Measurements from ENCODE around the gene KIF12. TPM values are rescaled to one million over a fixed set of nuclear protein-coding genes. Genes with fewer than 3 reads are reported as not detected.

Gene KIF12
- total RNA-seq, 2 experiments from 2014 or later: not detected

DNA sequence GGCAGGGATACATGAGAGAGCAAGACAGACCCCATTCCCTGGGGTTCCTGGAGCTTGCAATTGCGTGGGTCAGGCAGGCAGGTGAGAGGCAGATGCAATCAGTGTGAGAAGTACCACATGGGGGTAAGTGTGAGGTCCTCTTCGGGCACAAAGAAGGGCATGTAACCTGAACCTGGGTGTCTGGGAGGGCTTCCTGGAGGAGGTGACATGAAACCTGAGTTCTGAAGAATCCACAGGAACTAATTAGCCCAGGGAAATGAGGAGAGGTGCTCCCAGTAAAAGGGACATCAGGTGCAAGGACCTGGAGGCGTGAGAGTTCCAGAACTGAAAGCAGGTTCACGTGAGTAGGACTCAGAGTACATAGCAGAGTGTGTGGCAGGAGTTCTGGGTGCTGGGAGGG lies 23.5 kb downstream of the KIF12 start:
- Mint-ChIP-seq H3K27ac (no peak overlapping the region), H3K4me3 (no peak overlapping the region), H3K27me3 (peaks cover 12% of the 10 kb centered on the region), H3K36me3 (ENCODE audit: low read depth) (no peaks in the 10 kb centered on the region), H3K4me1 (ENCODE audit: low read depth) (no peaks in the 10 kb centered on the region), H3K9me3 (no peaks in the 10 kb centered on the region)
- CTCF ChIA-PET: no interaction called here
- no peak for TF ChIP-seq CTCF (IDR thresholded peaks at IDR 0.05)
- Histone ChIP-seq H3K36me3 (ENCODE audit: insufficient read depth, low read length) (no peaks in the 10 kb centered on the region), H3K9me3 (ENCODE audit: control insufficient read depth in 1 of 2, insufficient read depth in 1 of 2, low read length in 2 of 2) (peaks cover 0 to 9% of the 10 kb centered on the region in 2 experiments), H3K4me3 (ENCODE audit: low read length) (no peak overlapping the region), H3K27ac (ENCODE audit: low read depth in 1 of 2, low read length in 2 of 2) (no peak overlapping the region), H3K27me3 (ENCODE audit: control insufficient read depth in 1 of 2, insufficient read depth in 2 of 2, low read length in 2 of 2) (peaks cover 0 to 5% of the 10 kb centered on the region in 2 experiments), H3K4me1 (ENCODE audit: insufficient read depth, low read length) (no peaks in the 10 kb centered on the region)
- intact Hi-C loops (cut with DNase I, micrococcal nuclease): no loop called here
- POLR2A ChIA-PET: no interaction called here
- ATAC-seq (ENCODE audit: poor library complexity) (no peak), DNase-seq (no peak)

DNA sequence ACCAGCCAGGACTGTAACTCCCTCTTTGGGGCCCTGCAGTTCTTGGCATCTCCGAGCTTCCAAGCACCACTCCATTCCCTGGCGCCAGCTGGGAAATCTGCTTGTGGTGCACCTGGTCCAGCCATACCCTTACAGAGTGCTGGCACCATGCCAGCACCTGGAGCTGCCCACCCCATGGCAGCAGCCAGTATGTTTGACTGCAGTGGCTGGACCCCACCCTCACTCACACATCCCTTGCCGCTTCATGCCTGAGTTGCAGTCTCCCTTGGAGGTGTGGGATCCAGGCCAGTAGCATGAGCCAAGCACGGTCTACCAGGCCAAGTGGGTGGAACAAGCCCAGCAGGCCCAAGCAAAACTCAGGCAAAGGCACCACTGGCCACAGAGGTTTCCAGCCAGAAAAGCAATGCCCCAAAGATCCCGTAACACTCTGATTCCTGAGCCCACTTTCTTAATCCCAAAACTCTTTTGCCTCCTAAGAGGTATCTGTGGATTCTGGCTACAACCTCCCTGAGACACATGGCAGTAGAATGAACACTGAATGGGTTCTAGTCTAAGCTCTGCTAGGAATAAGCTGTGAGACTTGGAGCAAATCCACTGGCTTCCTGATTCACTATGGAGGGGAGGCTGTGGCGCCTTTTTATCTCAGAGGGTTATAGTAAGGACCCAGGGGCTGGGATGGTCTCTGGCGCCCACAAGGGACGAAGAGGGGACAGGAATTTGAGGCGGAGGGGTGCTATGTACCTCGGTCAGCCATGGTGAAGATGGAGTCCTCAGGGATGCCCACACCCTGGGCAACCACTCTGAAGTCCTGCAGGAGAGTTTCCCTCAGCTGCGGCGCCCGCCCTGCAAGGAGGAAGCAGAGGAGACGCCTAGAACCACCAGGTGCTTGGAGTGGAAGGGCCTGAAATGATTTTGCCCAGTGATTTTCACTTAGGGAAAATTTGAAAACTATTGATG lies 26.6 kb downstream of the KIF12 start:
- H3K27ac Mint-ChIP-seq: no peak overlapping the region

DNA sequence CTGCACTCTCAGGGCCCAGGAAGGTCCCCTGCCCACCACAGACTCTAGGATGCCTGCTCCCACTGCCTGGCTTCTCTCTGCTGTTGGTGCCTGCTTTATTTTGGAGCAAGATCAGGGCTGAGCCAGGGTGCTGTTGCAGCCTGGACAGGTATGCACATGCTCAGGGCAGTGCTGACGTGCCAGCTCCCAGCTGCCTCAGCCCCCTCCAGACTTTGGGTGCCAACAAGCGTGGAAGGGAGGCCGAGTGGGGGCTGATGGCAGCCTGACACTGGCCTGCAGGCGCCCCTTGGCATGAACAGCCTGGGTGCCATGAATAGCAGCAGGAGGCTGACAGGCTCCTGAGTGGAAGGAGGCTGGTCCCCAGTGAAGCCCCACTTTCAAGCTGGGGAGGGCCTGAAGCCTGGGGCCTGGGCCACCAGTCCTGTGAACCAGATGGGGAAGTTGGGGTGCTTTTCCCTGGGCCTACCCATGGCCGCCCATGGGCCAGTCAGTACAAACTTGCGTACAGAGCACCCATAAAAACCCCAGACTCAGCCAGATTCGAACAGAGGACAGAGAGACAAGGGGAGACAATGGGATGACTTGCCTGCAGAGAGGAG lies 27.8 kb downstream of the KIF12 start:
- DNase-seq (no peak), ATAC-seq (ENCODE audit: poor library complexity) (no peak)
- peaks cover 0 to 5% of the 10 kb centered on the region in 2 experiments for H3K27me3 ChIP-seq (ENCODE audit: control insufficient read depth in 1 of 2, insufficient read depth in 2 of 2, low read length in 2 of 2)
- H3K36me3 Mint-ChIP-seq (ENCODE audit: low read depth): no peaks in the 10 kb centered on the region
- H3K4me3 Mint-ChIP-seq: no peak overlapping the region
- H3K9me3 Mint-ChIP-seq: no peaks in the 10 kb centered on the region
- no peaks in the 10 kb centered on the region for H3K4me1 ChIP-seq (ENCODE audit: insufficient read depth, low read length)
- intact Hi-C loops (cut with DNase I, micrococcal nuclease): no loop called here
- no peak overlapping the region for H3K27ac ChIP-seq (ENCODE audit: low read depth in 1 of 2, low read length in 2 of 2)
- no peak for TF ChIP-seq CTCF (IDR thresholded peaks at IDR 0.05)
- peaks cover 0 to 12% of the 10 kb centered on the region in 2 experiments for H3K9me3 ChIP-seq (ENCODE audit: control insufficient read depth in 1 of 2, insufficient read depth in 1 of 2, low read length in 2 of 2)
- H3K4me1 Mint-ChIP-seq (ENCODE audit: low read depth): no peaks in the 10 kb centered on the region
- POLR2A ChIA-PET: no interaction called here
- H3K36me3 ChIP-seq (ENCODE audit: insufficient read depth, low read length): no peaks in the 10 kb centered on the region
- H3K4me3 ChIP-seq (ENCODE audit: low read length): no peak overlapping the region
- CTCF ChIA-PET: interaction anchor here (1.3 kb wide), 1 partner anchor 11 kb away, joined by 5 read pairs; no protein-coding TSS in a partner anchor
- H3K27ac Mint-ChIP-seq: no peak overlapping the region
- peaks cover 6% of the 10 kb centered on the region for H3K27me3 Mint-ChIP-seq

More for the DNA sequence above, 26.6 kb downstream of the KIF12 start:
- Mint-ChIP-seq H3K4me3 (no peak overlapping the region), H3K4me1 (ENCODE audit: low read depth) (no peaks in the 10 kb centered on the region), H3K27me3 (peaks cover 6% of the 10 kb centered on the region), H3K9me3 (no peaks in the 10 kb centered on the region), H3K36me3 (ENCODE audit: low read depth) (no peaks in the 10 kb centered on the region)
- DNase-seq: no peak
- H3K36me3 ChIP-seq (ENCODE audit: insufficient read depth, low read length): no peaks in the 10 kb centered on the region
- H3K9me3 ChIP-seq (ENCODE audit: control insufficient read depth in 1 of 2, insufficient read depth in 1 of 2, low read length in 2 of 2): peaks cover 0 to 12% of the 10 kb centered on the region in 2 experiments
- no peak overlapping the region for H3K4me3 ChIP-seq (ENCODE audit: low read length)
- intact Hi-C loops (cut with DNase I, micrococcal nuclease): no loop called here
- ChIA-PET POLR2A (no interaction called here), CTCF (interaction anchor here (1.3 kb wide), 1 partner anchor 10 kb away, joined by 5 read pairs; no protein-coding TSS in a partner anchor)
- no peak for TF ChIP-seq CTCF (IDR thresholded peaks at IDR 0.05)
- no peaks in the 10 kb centered on the region for H3K4me1 ChIP-seq (ENCODE audit: insufficient read depth, low read length)
- no peak overlapping the region for H3K27ac ChIP-seq (ENCODE audit: low read depth in 1 of 2, low read length in 2 of 2)
- no peak for ATAC-seq (ENCODE audit: poor library complexity)
- peaks cover 0 to 5% of the 10 kb centered on the region in 2 experiments for H3K27me3 ChIP-seq (ENCODE audit: control insufficient read depth in 1 of 2, insufficient read depth in 2 of 2, low read length in 2 of 2)
